IMR-90 (cell line): ENCODE results near the gene NOX4. TPM values are rescaled to one million over a fixed set of nuclear protein-coding genes. Genes with fewer than 3 reads are reported as not detected.
"Not testable (repeated sequence)": the region's sequence is repeated elsewhere in the genome, so short reads cannot be mapped to it uniquely, and the experiment has no call there.

ENCODE experiments used
- ATAC-seq: fragments of 200-7000 bp; cut with Tn5 transposase; 2 replicates; pipeline ENCODE4 v1.9.1; 2020; ENCODE audit warnings: low read depth, mild to moderate bottlenecking, moderate library complexity
- BruUV-seq: library from RNA; stranded (reverse); fragments of 400-500 nt; replicated peaks from 2 replicates; lab custom pipeline; 2021; lab: Mats Ljungman, UMichigan
- CTCF ChIA-PET: fragments of 300-600 bp; formaldehyde crosslinking; extraction: SDS; loops from one replicate; lab custom pipeline; 2021; ENCODE audit warnings: antibody characterized with exemption; lab: Yijun Ruan, JAX
- POLR2A ChIA-PET: fragments of 300-600 bp; sonication (Branson Sonifier 250); formaldehyde crosslinking; loops from one replicate; lab custom pipeline; 2022; ENCODE audit warnings: antibody characterized with exemption; ENCODE audit not compliant: unreplicated experiment; lab: Charles Lee
- DNase-seq: peaks from one replicate; pipeline ENCODE4 v3.0.0; 2013
- H2AFZ ChIP-seq: replicated peaks from 2 replicates; pipeline ENCODE3; 2013; ENCODE audit warnings: low read length, mild to moderate bottlenecking; ENCODE audit not compliant: poor library complexity
- H2AK5ac ChIP-seq: 2 replicates; pipeline ENCODE4 v1.6.1; 2013; ENCODE audit warnings: low read depth, low read length, inconsistent platforms
- H2AK9ac ChIP-seq: replicated peaks from 2 replicates; pipeline ENCODE3; 2013; ENCODE audit warnings: mild to moderate bottlenecking, low read depth, low read length, moderate library complexity; ENCODE audit not compliant: poor library complexity
- H2BK120ac ChIP-seq: 2 replicates; pipeline ENCODE4 v1.6.1; 2013; ENCODE audit warnings: low read depth, low read length, inconsistent platforms
- H2BK15ac ChIP-seq: 3 replicates; pipeline ENCODE4 v1.6.1; 2013; ENCODE audit warnings: low read depth, low read length, inconsistent platforms
- H2BK20ac ChIP-seq: 2 replicates; pipeline ENCODE4 v1.6.1; 2013; ENCODE audit warnings: low read depth, mild to moderate bottlenecking, inconsistent platforms, low read length, moderate library complexity
- H2BK5ac ChIP-seq: 2 replicates; pipeline ENCODE4 v1.6.1; 2013; ENCODE audit warnings: mild to moderate bottlenecking, low read depth, low read length, inconsistent platforms; ENCODE audit not compliant: poor library complexity, severe bottlenecking
- H3K14ac ChIP-seq: replicated peaks from 2 replicates; pipeline ENCODE4 v1.6.1; 2013; ENCODE audit warnings: low read depth, low read length, inconsistent platforms
- H3K18ac ChIP-seq: 2 replicates; pipeline ENCODE4 v1.6.1; 2013; ENCODE audit warnings: low read depth, low read length, control low read depth
- H3K23ac ChIP-seq: 2 replicates; pipeline ENCODE4 v1.6.1; 2013; ENCODE audit warnings: low read depth, low read length, inconsistent platforms
- H3K27ac ChIP-seq: 2 replicates; pipeline ENCODE4 v1.5.1; 2013; ENCODE audit warnings: mild to moderate bottlenecking, control low read depth, low read length; ENCODE audit not compliant: insufficient read depth
- H3K27me3 ChIP-seq: 2 replicates; pipeline ENCODE4 v1.6.1; 2013; ENCODE audit warnings: low read length; ENCODE audit not compliant: control insufficient read depth, insufficient read depth
- H3K36me3 ChIP-seq: 2 replicates; pipeline ENCODE4 v1.6.1; 2013; ENCODE audit warnings: low read length, mixed read lengths; ENCODE audit not compliant: control insufficient read depth, insufficient read depth
- H3K4ac ChIP-seq: 2 replicates; pipeline ENCODE4 v1.6.1; 2013; ENCODE audit warnings: low read depth, low read length, inconsistent platforms
- H3K4me1 ChIP-seq: 2 replicates; pipeline ENCODE4 v1.6.1; 2013; ENCODE audit warnings: low read length, mixed read lengths; ENCODE audit not compliant: control insufficient read depth, insufficient read depth
- H3K4me2 ChIP-seq: 2 replicates; pipeline ENCODE4 v1.6.1; 2013; ENCODE audit warnings: low read depth, mild to moderate bottlenecking, control low read depth, low read length, moderate library complexity
- H3K4me3 ChIP-seq: 2 replicates; pipeline ENCODE4 v1.5.1; 2013; ENCODE audit warnings: low read depth, mild to moderate bottlenecking, control low read depth, low read length, moderate library complexity; ENCODE audit not compliant: insufficient read depth
- H3K56ac ChIP-seq: 2 replicates; pipeline ENCODE4 v1.6.1; 2013; ENCODE audit warnings: low read length, inconsistent platforms; ENCODE audit not compliant: insufficient read depth; ENCODE audit errors: extremely low read depth
- H3K79me1 ChIP-seq, 2 experiments: 2 replicates each; pipeline ENCODE4 v1.6.1; 2013; ENCODE audit warnings: low read length in 2 of 2, inconsistent platforms in 1 of 2, low read depth in 1 of 2
- H3K9ac ChIP-seq: 2 replicates; pipeline ENCODE4 v1.6.1; 2013; ENCODE audit warnings: low read depth, low read length, control low read depth
- H3K9me1 ChIP-seq: 2 replicates; pipeline ENCODE4 v1.6.1; 2013; ENCODE audit warnings: low read length, inconsistent platforms; ENCODE audit not compliant: insufficient read depth
- H3K9me3 ChIP-seq: 2 replicates; pipeline ENCODE4 v1.6.1; 2013; ENCODE audit warnings: low read length; ENCODE audit not compliant: control insufficient read depth, insufficient read depth
- H4K20me1 ChIP-seq: 2 replicates; pipeline ENCODE4 v1.6.1; 2013; ENCODE audit warnings: low read length, inconsistent platforms; ENCODE audit not compliant: insufficient read depth
- H4K5ac ChIP-seq: 2 replicates; pipeline ENCODE4 v1.6.1; 2013; ENCODE audit warnings: mild to moderate bottlenecking, low read depth, low read length, control low read depth
- H4K8ac ChIP-seq, 2 experiments: 2 replicates each; pipeline ENCODE4 v1.6.1; 2013; ENCODE audit warnings: low read depth in 2 of 2, low read length in 2 of 2, control low read depth in 1 of 2, inconsistent platforms in 1 of 2
- H4K91ac ChIP-seq: 2 replicates; pipeline ENCODE4 v1.6.1; 2013; ENCODE audit warnings: low read depth, low read length, inconsistent platforms; ENCODE audit not compliant: insufficient read depth
- MAFK ChIP-seq: IDR thresholded peaks from 2 replicates; pipeline ENCODE4 v1.6.1; 2012; ENCODE audit warnings: low read depth, low read length, improper control_type of control experiment
- RCOR1 ChIP-seq: IDR thresholded peaks from 2 replicates; pipeline ENCODE4 v1.6.1; 2012; ENCODE audit warnings: mild to moderate bottlenecking, low read length, improper control_type of control experiment; ENCODE audit not compliant: insufficient replicate concordance
- WGBS, 2 experiments: methylation state at CpG; one replicate each; pipeline versions ENCODE4 v1.1.5 to v1.1.7; 2013; ENCODE audit warnings: missing lambda C conversion rate in 2 of 2; ENCODE audit not compliant: insufficient read length in 1 of 2; ENCODE audit errors: extremely low coverage in 2 of 2; 5-methylcytosine and 5-hydroxymethylcytosine counted together
- dilution Hi-C: fragments of 300-500 bp; cut with HindIII; formaldehyde crosslinking; loops from one replicate; pipeline ENCODE4 v1.14.3; 2018; ENCODE audit warnings: low sequenced_read_pairs; ENCODE audit not compliant: unreplicated experiment
- in situ Hi-C: fragments of 300-500 bp; cut with MboI; formaldehyde crosslinking; loops from 3 replicates; pipeline ENCODE4 v1.14.3; 2019; ENCODE audit warnings: low sequenced_read_pairs, inconsistent platforms, mixed read lengths
- intact Hi-C: fragments of 100-400 bp; cut with micrococcal nuclease; formaldehyde crosslinking; loops from 2 replicates; pipeline ENCODE4 v1.10.0; 2022
- polyA plus RNA-seq, 3 experiments: library from polyadenylated mRNA; depleted of rRNA; stranded (reverse); fragments of >200 nt; gene quantifications; 2 replicates each; pipeline ENCODE4 v1.2.3, GENCODE V29; 2012; ENCODE audit warnings: low replicate concordance in 1 of 3
- total RNA-seq: library from RNA; depleted of rRNA; stranded (reverse); fragments of >200 nt; gene quantifications from 2 replicates; pipeline ENCODE4 v1.2.3, GENCODE V29; 2012

NOX4 gene
- total and polyA plus RNA-seq, 2 of the 4 experiments (the other 2 are of a cell fraction), result 4.7 to 11.7 TPM

- no peak for TF ChIP-seq RCOR1
These were observed 197.1 kb downstream of the NOX4 start (continued) for GRCh38 chr11:89293965-89294679.

GRCh38 chr11:89288004-89288403 lies 203.2 kb downstream of the NOX4 start:
- H3K4me2 ChIP-seq, H2BK5ac ChIP-seq, H3K9ac ChIP-seq, H3K9me1 ChIP-seq, H3K23ac ChIP-seq, H2BK15ac ChIP-seq, H3K79me1 ChIP-seq, H3K4me3 ChIP-seq, H4K20me1 ChIP-seq, H2BK120ac ChIP-seq, H3K27me3 ChIP-seq, H4K8ac ChIP-seq, POLR2A ChIA-PET, H3K36me3 ChIP-seq, ATAC-seq, H2BK20ac ChIP-seq, H3K9me3 ChIP-seq, H4K5ac ChIP-seq, H2AK9ac ChIP-seq, CTCF ChIA-PET, BruUV-seq, H2AFZ ChIP-seq, H4K91ac ChIP-seq, H3K4me1 ChIP-seq, H3K4ac ChIP-seq, DNase-seq, H3K56ac ChIP-seq, H3K14ac ChIP-seq, dilution Hi-C loops, H3K18ac ChIP-seq, in situ Hi-C loops, H2AK5ac ChIP-seq, H3K27ac ChIP-seq, intact Hi-C loops: not testable (repeated sequence)
- no CpG with 5 or more reads among the region's 3 CpGs for WGBS, 2 experiments
- TF ChIP-seq MAFK, result 0 out of 2 replicates have a peak, but pooled peaks have one; percentile 9

GRCh38 chr11:89286601-89287000 lies 204.6 kb downstream of the NOX4 start:
- H3K4me3 ChIP-seq, H3K9ac ChIP-seq, H3K9me1 ChIP-seq, H3K56ac ChIP-seq, H2AFZ ChIP-seq, H3K36me3 ChIP-seq, H3K4me2 ChIP-seq, H2BK20ac ChIP-seq, H2AK5ac ChIP-seq, H2BK15ac ChIP-seq, H3K27me3 ChIP-seq, in situ Hi-C loops, H4K91ac ChIP-seq, H3K27ac ChIP-seq, H4K5ac ChIP-seq, POLR2A ChIA-PET, intact Hi-C loops, H3K23ac ChIP-seq, H3K9me3 ChIP-seq, H2BK120ac ChIP-seq, H4K8ac ChIP-seq, dilution Hi-C loops, H3K4me1 ChIP-seq, BruUV-seq, H4K20me1 ChIP-seq, H2BK5ac ChIP-seq, H3K79me1 ChIP-seq, H3K18ac ChIP-seq, H3K14ac ChIP-seq, CTCF ChIA-PET, H3K4ac ChIP-seq, H2AK9ac ChIP-seq, DNase-seq, ATAC-seq: not testable (repeated sequence)
- WGBS, 2 experiments, result no CpG with 5 or more reads among the region's 1 CpG
